ENCODE measurements around the gene ARHGAP15.

ARHGAP15 gene

DNA sequence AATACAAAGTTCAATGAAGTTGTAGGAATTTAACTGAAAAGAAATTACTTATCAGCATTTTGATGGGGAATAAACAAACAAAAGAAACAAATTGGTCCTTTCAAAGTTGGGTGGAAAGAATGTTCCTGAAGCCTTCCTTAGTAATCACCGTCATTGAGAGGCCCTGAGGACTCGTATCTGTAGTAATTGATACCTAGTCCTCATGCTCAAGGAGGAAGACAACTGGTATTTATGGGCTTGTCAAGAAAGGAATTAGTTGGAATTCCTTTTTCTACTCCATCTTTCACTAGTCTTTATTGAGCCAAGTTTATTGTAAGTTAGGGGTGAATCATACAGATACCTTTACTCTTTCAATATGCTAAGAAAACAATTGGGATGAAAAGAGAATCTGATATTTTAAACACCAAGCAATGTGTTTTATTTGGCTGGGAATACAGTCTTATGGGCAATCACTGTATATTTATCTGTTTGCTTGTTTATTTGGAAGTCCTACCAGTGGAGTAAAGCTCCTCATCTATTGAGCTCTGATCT, 324.8 kb downstream of the ARHGAP15 start:
- no peaks in the 10 kb centered on the region for H3K27me3 ChIP-seq (ENCODE audit: insufficient read depth, low read length)
- H3K79me2 ChIP-seq (ENCODE audit: insufficient read depth, low read length) = no peaks in the 10 kb centered on the region
- no peak overlapping the region for H3K4me2 ChIP-seq (ENCODE audit: low read length)
- no peak overlapping the region for H3K4me3 ChIP-seq (ENCODE audit: low read depth, low read length, poor library complexity, severe bottlenecking)
- no peaks in the 10 kb centered on the region for H3F3A ChIP-seq (ENCODE audit: insufficient read depth, low read length)
- H3K9ac ChIP-seq (ENCODE audit: low read length) = no peak overlapping the region
- peaks cover 4% of the 10 kb centered on the region; the same call in 1 of the 2 replicates for H3K36me3 ChIP-seq (ENCODE audit: insufficient read depth, low read length)
- H4K20me1 ChIP-seq (ENCODE audit: insufficient read depth, low read length) = no peaks in the 10 kb centered on the region
- no peaks in the 10 kb centered on the region for H3K4me1 ChIP-seq (ENCODE audit: insufficient read depth, low read length, severe bottlenecking)
- H3K9me3 ChIP-seq (ENCODE audit: low read length) = 0 out of 2 replicates have a peak, but pooled peaks cover 3% of the 10 kb centered on the region
- no peak for TF ChIP-seq EZH2 (IDR thresholded peaks at IDR 0.05; ENCODE audit: borderline replicate concordance, low read length)
- TF ChIP-seq, protein P1, sequence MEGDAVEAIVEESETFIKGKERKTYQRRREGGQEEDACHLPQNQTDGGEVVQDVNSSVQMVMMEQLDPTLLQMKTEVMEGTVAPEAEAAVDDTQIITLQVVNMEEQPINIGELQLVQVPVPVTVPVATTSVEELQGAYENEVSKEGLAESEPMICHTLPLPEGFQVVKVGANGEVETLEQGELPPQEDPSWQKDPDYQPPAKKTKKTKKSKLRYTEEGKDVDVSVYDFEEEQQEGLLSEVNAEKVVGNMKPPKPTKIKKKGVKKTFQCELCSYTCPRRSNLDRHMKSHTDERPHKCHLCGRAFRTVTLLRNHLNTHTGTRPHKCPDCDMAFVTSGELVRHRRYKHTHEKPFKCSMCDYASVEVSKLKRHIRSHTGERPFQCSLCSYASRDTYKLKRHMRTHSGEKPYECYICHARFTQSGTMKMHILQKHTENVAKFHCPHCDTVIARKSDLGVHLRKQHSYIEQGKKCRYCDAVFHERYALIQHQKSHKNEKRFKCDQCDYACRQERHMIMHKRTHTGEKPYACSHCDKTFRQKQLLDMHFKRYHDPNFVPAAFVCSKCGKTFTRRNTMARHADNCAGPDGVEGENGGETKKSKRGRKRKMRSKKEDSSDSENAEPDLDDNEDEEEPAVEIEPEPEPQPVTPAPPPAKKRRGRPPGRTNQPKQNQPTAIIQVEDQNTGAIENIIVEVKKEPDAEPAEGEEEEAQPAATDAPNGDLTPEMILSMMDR (IDR thresholded peaks at IDR 0.05; ENCODE audit: low read length) = no peak
- no peak overlapping the region for H2AFZ ChIP-seq (ENCODE audit: low read length)
- H3K9me2 ChIP-seq (ENCODE audit: low read depth, low read length) = no peaks in the 10 kb centered on the region
- H3K27ac ChIP-seq (ENCODE audit: low read depth, low read length, poor library complexity, severe bottlenecking) = no peak overlapping the region

DNA sequence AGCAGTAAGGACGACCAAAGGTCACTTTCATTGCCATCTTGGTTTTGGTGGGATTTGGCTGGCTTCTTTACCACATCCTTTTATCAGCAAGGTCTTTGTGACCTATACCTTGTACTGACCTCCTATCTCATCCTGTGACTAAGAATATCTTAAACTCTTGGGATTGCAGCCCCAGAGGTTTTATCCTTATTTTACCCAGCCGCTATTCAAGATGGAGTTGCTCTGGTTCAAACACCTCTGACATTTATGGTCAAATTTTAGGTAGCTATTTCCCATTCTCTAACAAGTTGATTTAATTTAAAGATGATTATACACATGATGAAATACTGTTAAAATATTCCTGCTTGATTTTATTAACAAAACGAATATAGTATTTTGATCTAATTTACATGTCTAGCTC, 326.1 kb downstream of the ARHGAP15 start:
- no peak overlapping the region for H3K9ac ChIP-seq (ENCODE audit: low read length)
- no peaks in the 10 kb centered on the region for H3K79me2 ChIP-seq (ENCODE audit: insufficient read depth, low read length)
- no peaks in the 10 kb centered on the region for H3K9me2 ChIP-seq (ENCODE audit: low read depth, low read length)
- no peaks in the 10 kb centered on the region for H3F3A ChIP-seq (ENCODE audit: insufficient read depth, low read length)
- no peaks in the 10 kb centered on the region for H3K27me3 ChIP-seq (ENCODE audit: insufficient read depth, low read length)
- no peak overlapping the region for H3K4me2 ChIP-seq (ENCODE audit: low read length)
- H4K20me1 ChIP-seq (ENCODE audit: insufficient read depth, low read length) = no peaks in the 10 kb centered on the region
- peaks cover 4% of the 10 kb centered on the region; the same call in 1 of the 2 replicates for H3K36me3 ChIP-seq (ENCODE audit: insufficient read depth, low read length)
- H2AFZ ChIP-seq (ENCODE audit: low read length) = no peak overlapping the region
- no peaks in the 10 kb centered on the region for H3K4me1 ChIP-seq (ENCODE audit: insufficient read depth, low read length, severe bottlenecking)
- H3K9me3 ChIP-seq (ENCODE audit: low read length) = 0 out of 2 replicates have a peak, but pooled peaks cover 3% of the 10 kb centered on the region
- H3K27ac ChIP-seq (ENCODE audit: low read depth, low read length, poor library complexity, severe bottlenecking) = no peak overlapping the region
- no peak overlapping the region for H3K4me3 ChIP-seq (ENCODE audit: low read depth, low read length, poor library complexity, severe bottlenecking)
- TF ChIP-seq, protein P1 (IDR thresholded peaks at IDR 0.05; ENCODE audit: low read length) = no peak
- TF ChIP-seq EZH2 (IDR thresholded peaks at IDR 0.05; ENCODE audit: borderline replicate concordance, low read length) = no peak

DNA sequence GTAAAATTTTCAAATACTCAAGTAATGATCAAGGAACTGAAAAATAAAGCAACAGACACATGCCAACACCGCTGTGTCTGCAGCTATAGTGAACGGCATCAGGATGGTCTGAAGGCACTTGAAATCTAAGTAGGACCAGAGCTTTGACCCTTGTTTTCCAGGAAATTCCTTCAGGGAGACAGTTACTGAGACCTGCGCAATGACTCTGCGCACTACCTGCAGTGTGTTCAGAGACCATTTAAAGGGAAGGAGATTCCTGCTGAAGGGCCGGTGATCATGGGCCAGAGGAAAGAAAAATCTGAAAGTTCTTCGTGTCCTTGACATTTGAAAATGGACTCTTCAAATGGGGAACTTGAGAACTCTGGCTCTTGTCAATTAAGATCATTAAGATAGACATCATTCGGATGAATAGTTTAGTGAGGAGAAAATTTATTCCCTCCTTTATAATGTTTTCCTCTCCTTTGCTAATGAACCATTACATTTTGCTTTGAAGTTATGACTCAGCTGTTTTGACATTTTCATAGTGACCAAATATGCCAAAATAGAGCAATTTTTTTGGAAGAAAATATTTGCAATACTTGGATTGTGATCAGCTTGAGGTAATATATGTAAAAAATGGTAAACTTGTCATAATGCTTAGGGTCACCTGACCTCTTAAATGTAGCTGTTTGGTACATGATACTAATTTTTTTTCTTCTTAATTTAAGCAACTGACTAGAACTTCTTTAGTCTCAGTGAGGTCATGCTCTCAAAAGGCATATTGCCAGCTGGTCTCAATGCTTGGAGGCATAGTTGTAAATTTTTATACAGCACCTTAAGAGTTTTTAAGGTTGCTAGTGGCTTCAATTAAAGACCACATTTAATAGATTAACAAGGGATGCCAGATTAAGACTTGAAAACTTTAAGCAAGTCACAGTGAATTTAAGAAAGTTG, 329.3 kb downstream of the ARHGAP15 start:
- Histone ChIP-seq H3K36me3 (ENCODE audit: insufficient read depth, low read length) (no peaks in the 10 kb centered on the region; the same call in 1 of the 2 replicates), H3K9me2 (ENCODE audit: low read depth, low read length) (no peaks in the 10 kb centered on the region), H3K4me2 (ENCODE audit: low read length) (no peak overlapping the region), H3K79me2 (ENCODE audit: insufficient read depth, low read length) (no peaks in the 10 kb centered on the region), H3K9ac (ENCODE audit: low read length) (no peak overlapping the region), H2AFZ (ENCODE audit: low read length) (no peak overlapping the region), H3K4me3 (ENCODE audit: low read depth, low read length, poor library complexity, severe bottlenecking) (no peak overlapping the region), H3K27ac (ENCODE audit: low read depth, low read length, poor library complexity, severe bottlenecking) (no peak overlapping the region), H4K20me1 (ENCODE audit: insufficient read depth, low read length) (no peaks in the 10 kb centered on the region), H3K9me3 (ENCODE audit: low read length) (0 out of 2 replicates have a peak, but pooled peaks cover 3% of the 10 kb centered on the region), H3K27me3 (ENCODE audit: insufficient read depth, low read length) (no peaks in the 10 kb centered on the region), H3K4me1 (ENCODE audit: insufficient read depth, low read length, severe bottlenecking) (no peaks in the 10 kb centered on the region), H3F3A (ENCODE audit: insufficient read depth, low read length) (no peaks in the 10 kb centered on the region)
- no peak for TF ChIP-seq EZH2 (IDR thresholded peaks at IDR 0.05; ENCODE audit: borderline replicate concordance, low read length)
- TF ChIP-seq, protein P1 (IDR thresholded peaks at IDR 0.05; ENCODE audit: low read length) = no peak
